GM21576 (cell line): ENCODE data around the gene H6PD.

ENCODE experiments used
- ATAC-seq: cut with Tn5 transposase; IDR thresholded peaks from one replicate; pipeline ENCODE4 v1.9.1; 2021; ENCODE audit warnings: mild to moderate bottlenecking, moderate library complexity; ENCODE audit not compliant: unreplicated experiment

H6PD gene

DNA sequence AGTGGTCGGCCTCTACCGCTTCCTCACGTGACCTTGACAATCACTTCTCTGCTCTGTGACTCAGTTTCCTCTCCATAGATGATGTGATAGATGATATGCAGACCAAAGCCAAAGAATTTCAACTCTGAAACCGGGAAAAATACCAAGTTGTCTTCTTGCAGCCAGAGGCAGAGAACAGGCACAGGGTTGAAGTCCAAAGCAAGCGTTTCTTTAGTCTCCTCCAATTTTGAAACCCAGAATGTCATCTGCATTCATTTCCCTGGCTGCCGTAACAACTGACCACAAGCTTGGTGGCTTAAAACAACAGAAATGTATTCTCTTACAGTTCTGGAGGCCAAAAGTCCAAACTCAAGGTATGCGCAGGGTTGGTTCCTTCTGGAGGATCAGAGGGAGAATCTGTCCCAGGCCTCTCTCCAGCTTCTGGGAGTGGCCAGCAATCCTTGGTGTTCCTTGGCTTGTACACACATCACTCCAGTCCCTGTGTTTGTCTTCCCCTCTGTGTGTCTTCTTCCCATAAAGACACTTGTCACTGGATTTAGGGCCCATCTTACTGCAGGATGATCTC lies 30.3 kb upstream of the H6PD start:
- no peak for ATAC-seq

DNA sequence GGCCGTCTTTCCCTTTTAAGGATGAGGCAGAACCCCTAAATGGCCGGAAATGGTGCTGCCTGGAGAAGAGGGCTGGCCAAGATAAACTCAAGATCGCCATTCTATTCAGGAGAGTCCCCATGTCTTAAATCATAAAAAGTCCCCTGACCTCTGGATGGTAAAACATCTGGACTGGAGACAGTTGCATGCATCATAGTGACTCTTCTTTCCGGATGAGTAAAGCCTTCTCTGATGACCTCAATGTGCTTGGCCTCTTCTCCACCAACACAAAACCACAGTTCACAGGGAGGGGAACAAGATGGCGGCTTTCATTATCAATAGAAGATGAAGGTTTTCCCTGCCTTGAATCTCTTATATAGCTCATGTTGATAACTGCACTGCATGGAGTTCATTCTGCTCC lies 27.5 kb upstream of the H6PD start:
- ATAC-seq = no peak

DNA sequence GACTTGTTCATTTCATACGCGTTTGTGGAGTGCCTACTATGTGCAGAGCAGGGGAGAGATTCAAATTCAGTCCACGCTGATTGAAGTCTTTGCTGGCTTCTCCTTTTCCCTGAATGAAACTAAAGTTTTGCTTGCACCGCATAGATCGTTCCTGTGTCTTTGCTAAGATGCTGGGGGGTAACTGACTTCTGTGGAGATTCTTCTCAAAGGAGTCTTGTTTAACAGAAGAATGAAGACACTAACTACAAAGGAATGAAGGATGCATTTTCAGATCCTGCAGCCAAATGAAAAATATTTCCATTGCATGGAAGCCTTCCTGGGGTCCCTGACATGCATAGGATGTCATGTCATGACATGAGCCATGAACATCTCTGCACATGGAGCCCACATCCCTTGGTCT lies 26.9 kb upstream of the H6PD start:
- ATAC-seq = no peak

DNA sequence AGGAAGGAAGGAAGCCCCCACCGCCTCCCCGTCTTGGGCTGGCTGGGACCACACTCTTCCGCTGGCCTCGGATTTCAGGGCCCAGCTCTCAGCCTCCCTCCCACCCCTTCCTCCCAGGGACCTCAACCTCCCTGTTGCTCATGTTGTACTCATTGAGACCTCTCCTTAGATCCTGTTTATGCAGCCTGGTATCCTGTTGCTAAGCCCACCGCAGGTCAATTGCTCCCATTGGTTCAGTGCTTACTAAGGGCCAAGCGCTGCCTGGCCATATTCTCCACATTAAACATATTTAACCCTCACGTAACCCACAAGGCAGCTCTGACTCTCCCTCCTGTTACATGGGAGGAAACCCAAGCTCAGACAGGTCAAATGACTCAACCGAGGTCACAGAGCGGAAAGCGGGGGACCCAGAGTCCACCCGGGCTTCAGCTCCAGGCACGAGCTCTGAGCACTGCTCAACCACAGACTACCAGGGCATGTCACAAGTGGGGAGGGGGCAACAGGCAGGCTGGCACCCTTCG lies 23.2 kb upstream of the H6PD start:
- no peak for ATAC-seq

DNA sequence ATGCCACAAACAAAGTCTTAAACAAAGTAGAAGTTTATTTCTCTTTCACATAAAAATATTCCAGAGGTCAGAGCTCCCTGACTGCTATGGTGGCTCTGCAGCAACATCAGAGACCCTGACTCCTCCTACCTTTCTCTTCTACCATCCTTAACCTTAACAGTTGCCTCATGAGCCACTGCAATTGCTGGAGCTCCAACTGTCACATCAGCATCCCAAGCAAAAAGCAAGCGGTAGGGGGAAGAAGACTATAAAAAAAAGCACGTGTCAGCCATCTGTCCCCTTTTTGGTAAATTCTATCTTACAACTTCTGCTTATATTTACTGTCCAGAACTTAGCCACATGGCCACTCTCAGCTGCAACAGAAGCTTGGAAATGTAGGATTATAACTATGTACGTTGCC lies 21.8 kb upstream of the H6PD start:
- no peak for ATAC-seq

DNA sequence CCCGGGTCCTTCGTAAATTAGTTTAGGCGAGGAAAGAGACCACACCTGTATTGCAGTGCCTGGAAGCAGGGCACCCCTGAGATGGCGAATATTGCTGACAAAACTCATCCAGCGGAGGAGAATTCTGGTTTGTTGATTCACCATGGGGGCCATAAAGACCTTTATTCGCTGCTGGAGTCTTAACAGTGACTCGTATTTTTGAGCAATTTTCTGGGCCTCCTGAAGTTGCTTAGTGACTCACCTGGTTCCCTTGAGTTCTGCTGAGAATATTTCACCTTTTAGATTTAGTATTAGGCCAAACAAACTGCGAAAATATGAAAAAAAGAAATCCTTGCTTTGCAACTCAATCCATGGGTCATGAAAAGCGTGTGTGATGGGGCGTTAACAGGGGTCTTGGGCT lies 20.6 kb upstream of the H6PD start:
- no peak for ATAC-seq

DNA sequence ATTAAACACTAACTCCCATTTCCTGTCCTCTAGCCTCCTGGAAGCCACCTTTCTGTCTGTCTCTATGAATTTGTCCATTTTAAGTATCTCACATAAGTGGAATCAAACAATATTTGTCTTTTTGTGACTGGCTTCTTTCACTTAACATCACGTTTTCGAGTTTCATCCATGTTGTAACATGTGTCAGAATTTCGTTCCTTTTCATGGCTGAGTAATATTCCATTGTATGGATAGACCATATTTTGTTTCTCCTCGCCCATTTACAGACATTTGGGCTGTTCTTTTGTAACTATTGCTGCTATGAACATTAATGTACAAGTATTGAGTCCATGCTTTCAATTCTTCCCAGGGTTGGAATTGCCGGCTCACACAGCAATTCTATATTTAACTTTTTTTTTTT lies 15.7 kb upstream of the H6PD start:
- no peak for ATAC-seq

DNA sequence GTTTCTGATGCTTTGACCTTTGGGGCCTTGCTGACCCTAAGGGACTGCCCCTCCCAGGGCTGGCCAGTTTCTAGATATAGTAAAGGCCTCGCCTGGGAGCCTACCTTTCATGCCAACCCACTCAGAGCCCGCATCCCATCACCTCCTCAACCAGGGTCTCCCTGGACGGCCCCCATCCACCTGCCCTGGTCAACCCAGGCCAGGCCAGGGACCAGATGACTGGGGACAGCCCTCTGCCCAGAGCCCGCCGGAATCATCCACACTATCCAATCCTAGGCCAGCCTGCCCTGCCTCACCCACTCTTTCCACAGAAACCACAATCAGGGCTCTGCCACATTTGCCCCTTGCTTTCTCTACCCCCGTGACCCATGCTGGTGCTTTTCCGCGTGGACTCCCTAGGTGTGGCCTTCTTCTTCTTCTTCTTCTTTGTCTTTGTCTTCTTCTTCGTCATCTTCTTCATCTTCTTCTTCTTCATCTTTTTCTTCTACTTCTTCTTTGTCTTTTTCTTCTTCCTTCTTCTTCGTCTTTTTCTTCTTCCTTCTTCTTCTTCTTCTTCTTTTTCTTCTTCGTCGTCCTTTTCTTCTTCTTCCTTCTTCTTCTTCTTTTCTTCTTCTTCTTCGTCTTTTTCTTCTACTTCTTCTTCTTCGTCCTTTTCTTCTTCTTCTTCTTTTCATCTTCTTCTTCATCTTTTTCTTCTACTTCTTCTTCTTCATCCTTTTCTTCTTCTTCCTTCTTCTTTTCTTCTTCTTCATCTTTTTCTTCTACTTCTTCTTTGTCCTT lies 11.5 kb upstream of the H6PD start:
- no peak for ATAC-seq

DNA sequence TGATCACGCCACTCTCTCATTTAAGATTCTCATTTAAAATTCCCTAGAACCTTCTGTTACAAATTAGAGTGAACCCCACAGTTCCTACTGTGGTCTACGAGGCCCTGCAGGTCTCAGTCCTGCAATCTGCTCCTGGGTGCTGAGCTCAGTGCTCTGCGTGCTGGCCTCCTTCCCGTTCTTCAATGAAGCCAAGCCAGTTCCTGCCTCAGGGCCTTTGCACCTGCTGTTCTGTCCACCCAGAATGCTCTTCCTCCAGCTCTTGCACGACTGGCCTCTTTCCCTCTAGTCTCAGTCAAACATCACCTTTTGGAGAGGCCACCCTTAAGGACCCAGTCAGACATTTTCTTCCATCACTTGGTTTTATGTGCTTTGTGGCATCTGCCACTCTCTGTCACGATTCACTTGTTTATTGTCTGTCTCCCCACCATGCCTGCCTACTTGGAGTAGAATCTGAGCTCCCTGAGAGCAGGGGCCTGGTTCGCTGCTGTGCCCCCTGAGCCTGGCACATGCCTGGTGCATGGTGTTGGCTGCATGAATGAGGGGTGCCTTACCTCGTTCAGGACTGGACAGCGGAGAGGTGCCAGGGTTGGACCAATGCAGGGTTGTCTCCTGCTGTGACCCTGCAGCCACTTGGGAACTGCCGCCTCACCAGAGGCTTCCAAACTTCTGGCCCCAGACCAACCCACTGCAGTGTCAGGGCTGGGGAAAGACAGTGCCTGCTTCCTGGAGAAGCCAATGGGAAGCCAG lies 9.7 kb upstream of the H6PD start:
- no peak for ATAC-seq

DNA sequence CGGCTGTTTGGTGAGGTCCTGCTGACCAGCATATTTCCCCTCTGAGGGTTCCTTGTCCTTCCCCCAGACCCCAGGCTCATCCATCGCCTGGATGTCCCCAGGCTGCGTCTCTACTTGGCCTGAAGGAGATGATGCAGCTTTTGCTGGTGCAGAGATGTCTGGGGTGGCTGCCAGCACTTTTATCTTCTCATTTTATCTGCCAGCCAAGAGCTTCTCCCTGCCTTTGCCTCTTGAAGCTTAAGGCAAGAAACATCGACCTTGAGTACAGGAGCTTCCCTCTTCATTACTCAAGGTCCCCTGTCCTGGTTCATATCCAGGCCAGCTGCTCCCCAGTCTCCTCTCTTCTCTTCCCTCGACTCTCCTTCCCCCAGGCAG lies 9.2 kb upstream of the H6PD start:
- ATAC-seq = no peak

DNA sequence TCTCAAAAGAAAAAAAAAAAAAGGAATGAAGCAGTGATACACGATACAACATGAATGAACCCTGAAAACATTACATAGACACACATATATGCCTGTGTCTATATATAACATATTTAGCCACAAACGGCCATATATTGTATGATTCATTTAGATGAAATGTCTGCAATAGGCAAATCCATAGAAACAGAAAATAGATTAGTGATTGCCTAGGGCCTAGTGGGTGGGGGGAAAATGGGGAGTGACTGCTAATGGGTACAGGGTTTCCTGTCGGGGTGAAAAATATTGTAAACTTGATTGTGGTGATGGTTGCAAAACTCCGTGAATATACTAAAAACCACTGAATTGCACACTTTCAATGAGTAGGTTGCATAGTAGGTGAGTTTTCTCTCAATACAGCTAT lies 6.0 kb upstream of the H6PD start:
- ATAC-seq = no peak

DNA sequence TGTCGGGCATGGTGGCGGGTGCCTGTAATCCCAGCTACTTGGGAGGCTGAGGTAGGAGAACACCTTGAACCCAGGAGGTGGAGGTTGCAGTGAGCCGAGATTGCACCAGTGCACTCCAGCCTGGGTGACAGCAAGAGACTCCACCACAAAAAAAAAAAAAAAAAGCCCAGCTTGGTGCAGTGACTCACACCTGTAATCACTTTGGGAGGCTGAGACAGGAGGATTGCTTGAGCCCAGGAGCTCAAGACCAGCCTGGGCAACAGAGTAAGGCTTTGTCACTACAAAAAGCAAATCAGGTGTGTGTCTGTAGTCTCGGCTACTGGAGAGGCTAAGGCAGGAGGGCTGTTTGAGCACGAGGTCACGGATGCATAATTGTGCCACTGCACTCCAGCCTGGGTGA lies 5.0 kb upstream of the H6PD start:
- no peak for ATAC-seq

DNA sequence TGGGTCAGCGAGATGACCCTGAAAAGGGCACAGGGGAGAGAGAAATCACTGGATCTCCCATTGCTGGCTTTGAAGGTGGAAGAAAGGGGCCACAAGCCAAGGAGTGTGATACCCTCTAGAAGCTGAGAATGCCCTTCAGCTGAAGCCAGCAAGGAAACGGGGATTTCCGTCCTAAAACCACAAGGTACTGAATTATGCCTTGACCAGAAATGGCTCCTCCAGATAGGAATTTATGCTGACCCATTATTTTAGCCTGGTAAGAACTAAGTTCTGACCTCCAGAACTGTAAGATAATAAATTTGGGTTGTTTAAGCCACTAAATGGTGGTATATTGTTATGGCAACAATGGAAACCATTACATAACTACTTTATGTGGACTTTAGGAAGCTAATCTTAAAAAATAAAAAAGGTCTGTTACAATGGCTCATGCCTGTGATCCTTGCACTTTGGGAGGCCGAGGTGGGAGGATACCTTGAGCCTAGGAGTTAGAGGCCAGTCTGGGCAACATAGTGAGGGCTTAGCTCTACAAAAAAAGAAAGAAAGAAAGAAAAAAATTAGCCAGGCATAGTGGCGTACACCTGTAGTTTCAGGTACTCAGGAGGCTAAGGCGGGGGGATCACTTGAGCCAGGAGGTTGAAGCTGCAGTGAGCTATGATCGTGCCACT lies 3.6 kb upstream of the H6PD start:
- no peak for ATAC-seq

DNA sequence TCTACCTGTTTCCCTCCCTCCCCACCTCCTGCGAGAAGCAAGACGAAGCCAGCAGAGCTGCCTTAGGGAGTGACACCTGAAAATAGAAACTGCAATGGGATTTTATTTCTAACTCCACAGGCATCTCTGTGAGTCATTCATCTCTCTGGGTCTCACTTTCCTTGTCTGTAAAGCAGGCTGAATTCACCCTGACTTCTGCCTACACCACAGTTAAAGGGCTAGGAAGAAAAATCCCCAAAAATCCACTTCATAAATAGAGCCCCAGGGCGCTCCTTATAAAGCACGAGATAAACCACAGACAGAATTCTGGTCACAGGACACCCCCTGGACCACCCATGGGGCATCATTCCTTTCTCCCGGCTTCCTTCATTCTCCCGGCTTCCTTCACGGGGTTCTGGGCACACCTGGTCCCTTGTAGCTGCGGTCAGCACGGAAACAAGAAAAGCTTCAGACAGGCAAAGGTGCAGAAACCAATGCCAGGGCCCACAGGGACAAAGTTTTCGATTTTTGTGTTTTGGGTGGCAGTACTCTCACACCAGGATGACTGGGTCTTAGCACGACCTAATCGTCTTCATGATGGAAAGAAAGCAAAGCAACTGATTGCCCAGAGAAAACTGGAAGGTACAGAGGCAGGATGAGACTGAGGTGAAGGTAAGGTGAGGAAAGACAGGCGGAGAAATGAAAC lies 2.8 kb upstream of the H6PD start:
- no peak for ATAC-seq

DNA sequence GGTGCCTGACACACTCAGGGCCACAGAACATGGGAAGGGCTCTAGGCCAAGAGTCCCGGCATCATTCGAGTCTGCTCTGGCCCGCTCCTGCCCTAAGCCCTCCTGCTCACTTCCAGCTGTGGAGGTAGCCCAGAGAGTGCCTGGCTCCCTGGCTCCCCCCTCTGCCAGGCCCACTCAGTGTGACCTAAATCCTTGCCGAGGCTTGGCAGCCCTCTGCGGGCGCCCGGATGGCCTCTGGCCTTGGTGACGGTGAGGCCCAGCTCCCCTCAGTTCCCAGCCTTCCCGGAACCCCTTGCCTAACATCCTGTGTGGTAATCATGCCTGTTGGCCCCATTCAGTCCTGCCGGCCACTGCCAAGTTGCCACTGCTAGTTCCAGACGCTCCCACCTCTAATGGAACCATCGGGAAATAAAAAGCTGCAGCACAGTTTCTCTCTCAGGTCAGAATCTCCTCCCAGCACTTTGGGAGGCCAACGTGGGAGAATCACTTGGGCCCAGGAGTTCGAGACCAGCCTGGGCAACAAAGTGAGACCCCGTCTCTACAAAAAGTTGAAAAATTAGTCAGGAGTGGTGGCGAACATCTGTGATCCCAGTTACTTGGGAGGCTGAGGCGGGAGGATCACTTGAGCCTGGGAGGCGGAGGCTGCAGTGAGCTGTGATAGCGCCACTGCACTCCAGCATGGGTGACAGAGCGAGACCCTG lies 1.2 kb upstream of the H6PD start:
- no peak for ATAC-seq

DNA sequence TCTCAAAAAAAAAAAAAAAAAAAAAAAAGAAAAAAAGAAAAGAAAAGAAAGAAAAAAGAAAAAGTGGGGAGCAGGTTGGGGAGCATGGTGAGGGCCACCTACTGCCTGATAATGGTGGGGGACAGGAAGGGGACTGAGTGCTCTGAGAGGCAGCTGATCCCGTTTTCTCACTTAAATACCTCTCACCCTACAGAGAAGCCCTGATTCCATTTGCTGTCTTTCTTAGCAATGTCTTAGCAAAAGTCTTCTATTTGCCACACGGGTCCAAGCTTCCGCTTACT lies 692 bp upstream of the H6PD start:
- ATAC-seq = no peak

DNA sequence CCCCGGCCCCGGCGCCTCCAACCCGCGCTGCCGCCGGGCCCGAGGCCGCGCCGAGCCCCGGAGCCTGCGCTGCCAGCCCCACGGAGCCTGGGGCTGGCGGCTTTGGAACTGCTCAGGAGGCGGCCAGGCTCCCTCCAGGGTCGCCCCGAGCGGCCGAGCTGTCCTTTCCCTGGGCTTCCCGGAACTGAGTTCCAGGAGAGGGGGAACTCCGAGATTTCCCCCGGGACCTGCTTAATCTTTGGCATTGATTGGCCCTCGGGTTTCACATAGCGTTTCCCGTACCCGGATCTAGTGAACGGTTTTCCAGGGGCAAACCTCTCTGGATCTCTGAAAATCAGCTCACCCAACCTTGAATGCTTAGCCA lies 504 bp downstream of the H6PD start:
- peak; percentile 25 for ATAC-seq

DNA sequence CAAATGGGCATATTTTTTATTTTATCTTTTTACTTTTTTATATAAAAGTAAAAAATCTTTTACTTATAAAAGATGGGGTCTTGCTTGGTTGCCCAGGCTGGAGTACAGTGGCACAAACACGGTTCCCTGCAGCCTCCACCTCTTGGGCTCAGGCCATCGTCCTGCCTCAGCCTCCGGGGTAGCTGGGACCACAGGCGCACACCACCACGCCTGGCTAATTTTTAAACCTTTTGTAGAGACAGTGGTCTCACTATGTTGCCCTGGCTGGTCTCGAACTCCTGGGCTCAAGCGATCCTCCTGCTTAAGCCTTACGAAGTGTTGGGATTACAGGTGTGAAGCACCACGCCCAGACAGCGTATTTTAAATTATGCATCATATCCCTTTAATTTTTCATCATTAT lies 986 bp downstream of the H6PD start:
- no peak for ATAC-seq

DNA sequence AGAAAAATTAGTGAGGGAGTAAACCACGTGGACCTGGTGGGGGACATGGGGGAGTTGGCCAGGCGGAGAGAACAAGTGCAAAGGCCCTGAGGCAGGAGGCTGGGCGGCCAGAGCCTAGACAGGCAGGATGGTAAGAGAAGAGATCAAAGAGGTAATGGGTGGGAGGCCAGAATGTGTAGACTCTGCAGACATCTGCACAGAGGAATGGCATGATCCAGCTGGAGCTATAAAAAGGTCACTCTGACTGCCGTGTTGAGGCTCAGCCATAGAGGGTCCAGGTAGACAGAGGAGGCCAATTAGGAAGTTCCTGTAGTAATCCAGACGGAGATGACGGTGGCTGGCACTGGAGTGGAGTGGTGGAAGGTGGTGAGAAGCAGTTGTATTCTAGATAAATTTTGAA lies 3.6 kb downstream of the H6PD start:
- ATAC-seq = no peak

DNA sequence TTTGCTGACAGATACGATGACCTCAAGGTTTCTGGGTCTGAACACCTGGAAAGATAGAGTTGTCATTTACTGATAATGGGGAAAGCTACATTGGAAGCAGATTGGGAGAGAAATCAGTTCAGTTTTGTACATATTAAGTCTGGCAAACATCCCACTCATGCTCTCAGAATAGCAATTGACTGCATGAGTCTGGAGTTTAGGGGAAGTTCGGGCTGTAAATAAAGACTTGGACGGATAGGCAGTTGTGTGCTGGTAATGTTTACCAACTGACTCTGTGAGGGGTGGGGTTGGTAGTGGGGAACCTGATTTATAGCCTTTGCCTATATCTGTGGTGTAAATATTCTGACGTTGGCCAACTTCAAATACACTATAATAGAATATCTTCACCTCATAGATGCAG lies 4.0 kb downstream of the H6PD start:
- ATAC-seq = no peak
